Raji (cell line): ENCODE data around the gene CEACAM6.

Source experiments
- POLR2A ChIP-seq: IDR thresholded peaks from 2 replicates; pipeline ENCODE4 v1.6.1; 2011; ENCODE audit warnings: low read depth, low read length, control low read depth; ENCODE audit not compliant: insufficient read depth

CEACAM6 gene

DNA sequence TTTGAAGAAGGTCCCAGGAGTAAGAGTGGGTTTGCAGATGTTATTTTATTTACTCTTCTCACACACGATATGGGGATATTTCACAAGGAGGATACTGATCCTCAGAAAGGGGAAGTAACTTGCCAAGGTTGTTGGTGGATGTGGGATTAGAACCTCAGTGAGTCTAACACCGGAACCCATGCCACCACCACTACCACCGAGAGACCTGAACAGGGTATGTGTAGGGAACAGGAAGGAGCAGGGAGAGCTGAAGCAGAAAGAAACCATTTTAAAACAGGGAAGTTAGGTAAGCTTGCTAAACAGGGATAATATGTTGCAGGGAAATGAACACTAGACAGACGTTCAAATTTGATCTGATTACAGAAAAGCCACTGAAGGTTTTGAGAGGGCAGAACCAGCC, 29.4 kb downstream of the CEACAM6 start:
- no peak for TF ChIP-seq POLR2A

DNA sequence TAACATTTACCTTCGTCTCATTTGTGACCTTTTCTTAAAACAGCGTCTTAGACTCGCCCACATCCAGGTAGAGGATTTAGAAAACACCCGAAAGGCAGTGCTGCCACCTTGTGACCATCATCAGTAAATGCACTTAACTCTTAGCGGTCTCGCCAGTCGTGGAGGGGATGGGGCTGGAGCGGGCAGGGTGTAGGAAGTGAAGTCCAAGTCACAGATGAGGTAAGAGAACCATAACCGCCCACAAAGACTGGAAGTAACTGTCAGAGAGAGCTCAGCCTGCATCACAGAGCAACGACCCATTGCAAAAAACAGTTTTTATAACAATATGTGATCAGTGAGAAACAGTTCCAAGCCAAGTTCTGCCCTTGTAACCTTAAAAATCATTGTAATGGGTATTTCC, 30.3 kb downstream of the CEACAM6 start:
- TF ChIP-seq POLR2A: no peak

DNA sequence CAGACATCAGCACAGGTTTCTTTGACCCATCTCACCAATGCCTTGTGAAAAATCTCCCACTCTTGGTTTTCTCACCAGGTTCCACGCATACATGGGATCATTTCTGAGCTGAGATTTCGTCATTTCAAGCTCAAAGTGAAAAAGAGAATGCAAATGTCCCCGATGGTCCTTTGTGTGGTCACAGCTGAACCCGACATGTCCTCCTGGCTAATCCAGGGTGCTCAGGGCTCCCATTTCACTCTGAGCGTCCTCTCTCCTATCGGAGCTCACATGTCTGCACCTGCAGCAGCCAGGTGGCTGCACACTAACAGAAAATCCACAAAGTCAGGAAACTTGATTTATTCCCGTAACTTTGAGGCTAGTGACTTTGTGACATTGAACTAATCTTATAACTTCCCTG, 31.7 kb downstream of the CEACAM6 start:
- no peak for TF ChIP-seq POLR2A

DNA sequence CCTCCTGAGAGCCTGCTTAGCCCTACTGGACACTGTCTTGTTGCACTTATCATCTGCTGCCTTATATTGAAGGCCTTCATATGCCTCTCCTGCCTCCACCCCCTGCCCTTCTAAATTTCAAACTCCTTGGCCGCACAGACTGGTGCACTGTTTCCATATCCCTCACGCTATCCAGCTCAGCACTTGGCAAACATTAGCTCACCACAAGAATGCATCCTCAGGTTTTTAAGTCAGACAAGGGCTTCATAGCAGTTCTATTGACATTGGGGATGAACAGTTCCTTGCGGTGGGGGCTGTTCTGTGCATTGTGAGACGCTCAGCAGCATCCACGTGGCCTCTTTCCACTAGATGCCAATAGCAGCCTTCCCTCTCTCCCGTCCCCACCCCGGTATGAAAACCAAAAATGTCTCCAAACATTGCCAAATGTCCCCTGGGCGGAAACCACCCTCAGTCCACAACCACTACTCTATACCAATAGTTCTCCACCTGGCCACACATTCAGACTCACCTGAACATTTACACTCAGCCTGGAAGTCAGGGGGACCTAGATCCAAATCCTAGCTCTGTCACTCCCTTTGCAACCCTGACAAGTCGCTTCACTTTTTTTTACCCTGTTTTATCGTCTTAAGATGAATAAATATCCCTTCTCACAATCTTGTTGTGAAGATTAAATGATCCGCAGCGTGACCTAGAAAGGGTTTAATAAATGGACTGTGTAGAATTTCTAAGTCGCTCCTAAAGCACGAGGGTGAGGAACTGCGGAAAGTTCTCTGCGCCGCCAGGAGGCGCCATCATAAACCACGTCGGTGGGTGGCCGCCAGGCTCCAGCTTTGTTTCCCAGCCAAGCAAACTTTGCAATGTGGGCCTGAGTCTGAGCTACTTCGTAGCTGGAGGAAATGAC, 37.4 kb downstream of the CEACAM6 start:
- TF ChIP-seq POLR2A: no peak

DNA sequence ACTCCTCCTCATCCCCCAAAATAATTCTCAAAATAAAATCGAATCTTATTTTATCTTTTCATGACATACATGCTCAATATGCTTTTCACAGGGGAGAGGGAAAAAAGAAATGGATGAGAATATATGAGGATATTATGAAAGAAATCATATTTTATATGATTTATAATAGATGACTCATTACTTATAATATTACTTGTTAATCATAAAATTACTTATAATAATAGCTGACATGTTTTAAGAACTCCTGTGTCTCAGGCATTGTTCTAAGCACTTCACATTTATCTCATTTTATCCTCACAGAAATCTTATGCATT, 38.0 kb downstream of the CEACAM6 start:
- TF ChIP-seq POLR2A: no peak

DNA sequence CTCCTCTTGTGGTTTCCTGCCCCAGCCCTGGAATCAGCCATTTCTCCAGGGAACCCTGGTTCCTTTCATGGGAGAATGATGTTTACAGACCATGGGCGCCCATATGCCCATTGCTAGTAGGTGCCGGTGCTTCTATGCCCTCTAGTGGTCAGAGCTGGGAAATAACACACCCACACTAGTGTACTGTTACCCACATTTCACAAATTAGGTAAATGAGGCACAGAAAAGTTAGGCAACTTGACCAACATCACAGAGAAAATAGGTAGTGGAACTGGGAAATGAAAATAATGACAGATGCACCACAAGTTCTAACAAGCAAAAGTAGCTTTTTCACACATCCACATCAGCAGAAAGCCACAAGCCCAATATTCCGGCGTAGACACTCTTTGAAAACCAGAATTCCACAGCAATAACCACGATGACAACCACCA, 39.7 kb downstream of the CEACAM6 start:
- no peak for TF ChIP-seq POLR2A

DNA sequence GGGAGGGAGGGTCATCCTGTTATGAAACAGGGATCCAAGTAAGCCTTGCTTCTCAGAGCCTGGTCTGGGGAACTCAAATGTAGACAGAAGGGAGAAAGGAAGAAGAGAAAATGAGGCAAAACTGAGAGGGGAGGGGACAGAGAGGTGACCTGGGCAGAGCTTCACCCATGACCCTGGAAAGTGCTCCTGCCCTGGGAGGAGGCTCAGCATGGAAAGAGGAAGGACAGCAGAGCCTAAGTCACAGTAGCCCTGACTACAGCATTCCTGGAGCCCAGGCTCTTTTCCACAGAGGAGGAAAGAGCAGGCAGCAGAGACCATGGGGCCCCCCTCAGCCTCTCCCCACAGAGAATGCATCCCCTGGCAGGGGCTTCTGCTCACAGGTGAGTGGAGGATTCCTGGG, 41.0 kb downstream of the CEACAM6 start, which contains the start of gene CEACAM3:
Gene CEACAM3, plus strand, starts transcription at position 226 of the 400 bp plus-strand sequence. Its CDS starts 91 bp downstream, at position 317.
- TF ChIP-seq POLR2A: no peak

DNA sequence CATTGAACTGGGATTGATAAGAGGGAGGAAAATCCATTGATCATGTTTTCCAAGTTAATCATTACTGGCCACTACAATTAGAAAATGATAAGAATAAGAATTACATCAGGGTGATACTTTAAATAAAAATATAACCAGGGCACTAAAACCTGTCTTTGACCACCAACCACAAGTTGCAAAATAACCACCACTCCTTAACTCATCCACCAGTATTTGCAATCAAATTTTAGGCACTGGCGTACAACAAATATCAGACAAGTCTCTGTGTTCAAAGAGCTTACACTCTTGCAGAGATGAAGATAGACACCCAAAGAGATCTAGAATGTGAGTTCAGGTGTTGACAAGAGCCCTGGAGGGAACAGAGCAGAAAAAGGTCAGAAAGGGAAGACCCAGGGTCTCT, 41.6 kb downstream of the CEACAM6 start:
- TF ChIP-seq POLR2A: no peak

DNA sequence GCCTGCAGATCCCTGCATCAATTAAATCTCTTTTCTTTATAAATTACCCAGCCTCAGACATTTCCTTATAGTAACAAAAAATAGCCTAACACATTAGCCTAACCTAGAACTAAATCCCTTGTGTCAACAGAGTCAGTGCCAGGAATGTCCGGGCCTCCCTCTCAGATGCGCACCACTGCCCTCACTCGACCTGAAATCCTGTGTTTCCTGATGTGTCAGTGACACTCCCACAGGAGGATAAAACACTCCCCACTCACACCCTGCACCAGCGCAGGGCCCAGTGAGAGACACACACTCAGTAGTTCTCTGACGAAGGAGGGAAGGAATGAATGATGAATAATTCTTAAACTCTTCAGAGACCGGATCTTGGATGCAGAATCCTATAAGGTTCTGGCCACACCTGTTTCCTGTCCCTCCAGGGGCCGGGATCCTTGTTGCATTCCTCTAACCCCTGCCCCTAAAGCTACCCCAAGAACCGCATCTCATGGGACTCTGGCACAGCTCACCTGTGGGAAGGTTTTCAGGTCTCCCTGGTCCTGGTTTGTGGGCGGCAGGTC, 44.2 kb downstream of the CEACAM6 start:
- TF ChIP-seq POLR2A: no peak

DNA sequence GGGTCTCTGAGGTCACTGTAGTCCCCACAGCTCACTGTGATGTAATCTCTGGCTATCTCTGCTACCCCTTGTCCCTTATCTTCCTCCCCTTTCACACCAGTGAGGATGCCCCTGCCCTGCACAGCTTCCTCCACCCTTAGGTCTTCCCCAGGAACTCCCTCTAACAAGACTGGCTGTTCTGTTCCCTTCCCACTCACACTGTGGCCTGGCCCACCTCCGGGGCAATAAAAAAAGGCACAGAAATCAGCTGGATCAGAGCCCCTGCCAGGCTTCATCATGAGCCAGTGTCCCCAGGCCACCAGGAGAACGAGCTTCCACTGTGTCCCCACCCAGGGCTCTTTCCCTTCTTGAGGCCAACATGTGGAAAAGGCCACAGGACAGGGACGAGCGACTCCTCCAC, 45.7 kb downstream of the CEACAM6 start:
- TF ChIP-seq POLR2A: no peak

DNA sequence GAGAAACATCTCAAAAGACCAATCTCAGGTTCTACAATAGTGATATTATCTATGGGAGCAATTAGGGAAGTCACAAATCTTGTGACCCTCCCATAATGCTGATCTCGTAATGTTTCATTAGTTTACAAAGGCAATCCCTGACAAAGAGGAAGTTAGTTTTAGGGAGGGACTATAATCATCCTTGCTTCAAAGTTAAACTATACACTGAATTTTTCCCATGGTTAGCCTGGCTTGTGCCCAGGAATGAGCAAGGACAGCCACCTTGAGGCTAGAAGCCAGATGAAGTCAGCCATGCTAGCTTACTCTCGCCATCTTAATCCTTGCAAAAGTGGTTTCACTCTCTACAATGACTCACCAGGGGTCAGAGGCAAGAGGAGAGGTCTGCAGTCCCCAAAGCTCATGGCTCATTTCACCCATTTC, 46.5 kb downstream of the CEACAM6 start:
- TF ChIP-seq POLR2A: 0 out of 2 replicates have a peak, but pooled peaks have one; percentile 11

DNA sequence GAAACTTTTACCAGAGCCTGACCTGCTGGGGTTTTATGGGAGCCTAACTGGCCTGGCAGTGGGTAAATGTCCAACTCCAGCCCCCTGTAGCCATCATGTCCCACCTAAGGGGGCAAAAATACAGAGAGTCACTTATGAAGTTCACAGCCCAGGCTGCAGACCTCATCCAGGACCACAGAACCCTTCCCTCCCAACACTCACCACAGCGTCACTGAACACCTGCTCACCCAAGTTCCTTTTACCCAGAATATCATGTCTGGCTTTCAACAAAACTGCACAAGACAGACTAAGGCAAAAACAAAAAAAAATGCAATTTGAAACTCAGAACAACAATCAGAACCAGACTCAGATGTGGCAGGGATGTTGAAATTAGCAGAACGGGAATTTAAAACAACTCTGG, 47.4 kb downstream of the CEACAM6 start:
- 0 out of 2 replicates have a peak, but pooled peaks have one; percentile 12 for TF ChIP-seq POLR2A

DNA sequence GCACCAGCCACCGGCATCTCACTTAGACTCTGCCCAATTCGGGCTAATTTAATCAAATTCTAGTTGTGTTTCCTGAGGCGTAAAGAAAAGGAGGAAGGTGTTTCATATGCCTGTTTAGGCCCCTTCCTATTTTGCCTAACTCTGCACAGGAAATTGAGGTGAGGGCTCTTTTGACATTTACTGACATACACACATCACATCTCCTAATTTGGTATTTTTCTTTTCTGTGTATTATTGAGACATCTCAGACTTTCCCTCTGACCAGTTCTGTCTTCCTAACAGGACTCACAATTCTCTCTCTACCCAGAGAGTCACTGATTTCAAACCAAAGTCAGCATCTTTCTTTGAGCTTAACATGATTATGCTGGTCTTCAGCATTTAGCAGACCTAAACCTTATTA, 49.0 kb downstream of the CEACAM6 start:
- TF ChIP-seq POLR2A: peak; percentile 32; the same call in 1 of the 2 replicates

DNA sequence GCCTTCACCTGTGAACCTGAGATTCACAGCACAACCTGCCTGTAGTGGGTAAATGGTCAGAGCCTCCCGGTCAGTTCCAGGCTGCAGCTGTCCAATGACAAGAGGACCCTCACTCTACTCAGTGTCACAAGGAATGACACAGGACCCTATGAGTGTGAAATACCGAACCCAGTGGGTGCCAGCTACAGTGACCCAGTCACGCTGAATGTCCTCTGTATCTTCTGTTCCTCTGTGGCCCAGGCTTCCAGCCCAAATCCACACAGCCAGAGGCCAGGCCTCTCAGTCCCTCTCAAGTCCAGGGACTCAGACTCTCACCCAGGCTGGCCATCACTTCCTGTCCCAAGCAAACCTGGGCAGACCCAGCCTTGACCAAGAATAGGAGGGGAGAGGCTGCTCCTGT, 51.8 kb downstream of the CEACAM6 start:
- TF ChIP-seq POLR2A: no peak

DNA sequence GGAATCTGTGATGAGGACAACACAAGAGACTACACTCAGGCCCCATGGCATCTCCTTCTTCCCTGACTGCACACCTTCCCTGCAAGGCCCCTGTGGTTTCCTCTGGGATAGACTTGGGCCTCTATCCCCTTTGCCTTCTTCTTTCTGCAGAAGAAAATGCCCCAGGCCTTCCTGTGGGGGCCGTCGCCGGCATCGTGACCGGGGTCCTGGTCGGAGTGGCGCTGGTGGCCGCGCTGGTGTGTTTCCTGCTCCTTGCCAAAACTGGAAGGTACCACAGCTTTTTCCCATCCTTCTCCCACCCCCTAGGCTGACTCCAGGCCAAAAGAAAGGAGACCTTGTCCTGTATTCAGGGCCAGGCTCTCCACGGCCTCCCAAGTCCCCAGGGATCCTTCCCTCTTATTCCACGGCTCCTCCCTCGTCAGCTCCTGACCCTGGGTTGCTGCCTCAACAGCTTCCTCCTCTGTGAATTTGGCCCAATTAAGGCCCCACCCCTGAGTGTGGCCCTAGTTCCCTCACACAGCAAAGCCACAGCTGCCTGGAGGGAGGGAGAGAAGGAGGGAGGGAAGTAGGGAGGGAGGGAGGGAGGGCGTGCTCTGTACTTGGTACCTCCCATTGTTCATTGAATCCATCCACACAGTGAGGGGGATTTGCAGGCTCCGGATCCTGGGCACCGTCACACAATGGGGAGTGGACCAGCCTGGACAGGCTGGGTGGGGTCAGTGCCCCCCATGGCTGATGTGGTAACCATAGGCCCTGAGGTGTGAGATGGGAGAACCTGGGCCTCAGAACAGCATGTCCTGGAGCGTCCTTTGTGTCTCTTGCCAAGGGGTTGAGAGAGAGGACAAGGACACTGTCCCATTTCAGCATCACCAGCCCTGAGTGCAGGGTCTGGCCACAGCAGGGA, 53.6 kb downstream of the CEACAM6 start:
- TF ChIP-seq POLR2A: no peak
